22Rv1 (cell line): ENCODE results near the gene MAP3K6.

ENCODE experiments used
- CTCF ChIP-seq: fragments of 450-650 bp; IDR thresholded peaks from 2 replicates; pipeline ENCODE4 v1.5.1; 2017; ENCODE audit warnings: mild to moderate bottlenecking
- ZFX ChIP-seq: fragments of 450-650 bp; IDR thresholded peaks from 2 replicates; pipeline ENCODE4 v1.6.1; 2017; ENCODE audit warnings: antibody characterized with exemption, borderline replicate concordance

DNA sequence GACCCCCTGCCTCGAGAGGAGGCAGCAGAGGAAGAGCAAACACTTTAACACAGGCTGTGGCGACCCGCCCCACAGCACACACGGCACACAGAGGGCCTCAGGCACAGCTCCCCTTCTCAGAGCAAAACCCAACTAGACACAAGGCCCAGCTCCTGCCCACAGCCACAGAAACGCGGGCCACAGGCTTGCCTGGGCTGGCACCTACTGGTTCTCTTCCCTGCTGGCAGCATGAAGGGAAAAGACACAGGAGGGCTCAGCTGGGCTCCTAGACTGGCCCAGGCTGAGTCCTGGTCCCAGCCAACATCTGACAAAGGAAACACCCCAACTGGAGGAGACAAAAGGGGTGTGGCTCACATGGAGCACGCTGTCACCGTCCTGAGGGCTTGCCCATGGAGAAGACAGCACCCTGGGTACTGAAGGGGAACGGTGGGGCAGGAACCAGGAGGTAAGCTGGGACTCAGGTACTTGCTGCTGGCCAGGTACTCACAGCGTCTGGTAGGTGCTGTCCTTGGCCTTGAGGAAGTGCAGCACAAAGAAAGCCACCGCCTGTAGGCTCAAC is 12.9 kb upstream of the MAP3K6 start:
- TF ChIP-seq CTCF: no peak
- TF ChIP-seq ZFX: no peak
